Measurements from ENCODE around the gene NEUROD2.

DNA sequence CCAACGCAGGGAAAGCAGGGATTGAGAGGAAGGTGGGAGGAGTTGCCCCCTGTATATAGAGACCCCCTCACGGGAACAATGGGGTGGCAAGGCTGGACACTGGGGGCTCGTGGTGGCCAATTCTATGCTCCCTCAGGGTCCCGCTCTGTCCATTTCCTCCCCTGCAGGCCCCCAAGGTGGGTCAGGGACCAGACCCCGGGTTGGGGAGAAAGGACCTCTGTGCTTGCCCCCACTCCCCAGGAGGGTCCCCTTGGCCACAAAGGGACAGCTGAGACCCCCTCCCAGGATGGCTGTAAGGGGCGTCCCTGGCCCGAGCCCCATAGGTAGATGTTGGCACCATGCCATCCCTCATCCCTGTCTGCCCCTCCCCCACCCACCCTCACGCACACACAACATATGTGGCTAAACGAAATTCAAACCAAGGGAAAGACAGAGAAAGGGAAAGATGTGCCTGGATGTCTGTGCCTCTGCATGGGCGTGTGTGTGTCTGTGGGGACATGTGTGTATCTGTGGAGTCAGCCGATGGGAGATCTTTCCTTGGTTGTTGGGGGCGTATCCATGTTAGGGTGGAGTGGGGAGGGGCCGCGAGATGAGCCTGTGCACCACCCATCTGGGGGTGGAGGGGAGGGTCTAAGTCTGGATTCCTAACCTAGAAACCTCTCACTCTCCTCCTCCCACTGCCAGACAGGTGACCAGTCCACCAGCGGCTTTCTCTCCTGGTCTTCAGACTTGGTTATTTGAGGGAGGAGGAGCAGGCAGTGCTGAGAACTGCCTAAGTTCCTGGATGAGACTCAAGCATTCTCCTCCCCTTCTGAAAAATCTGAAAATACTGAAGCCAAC lies 642 bp upstream of the NEUROD2 start:
- TF ChIP-seq, protein P1, sequence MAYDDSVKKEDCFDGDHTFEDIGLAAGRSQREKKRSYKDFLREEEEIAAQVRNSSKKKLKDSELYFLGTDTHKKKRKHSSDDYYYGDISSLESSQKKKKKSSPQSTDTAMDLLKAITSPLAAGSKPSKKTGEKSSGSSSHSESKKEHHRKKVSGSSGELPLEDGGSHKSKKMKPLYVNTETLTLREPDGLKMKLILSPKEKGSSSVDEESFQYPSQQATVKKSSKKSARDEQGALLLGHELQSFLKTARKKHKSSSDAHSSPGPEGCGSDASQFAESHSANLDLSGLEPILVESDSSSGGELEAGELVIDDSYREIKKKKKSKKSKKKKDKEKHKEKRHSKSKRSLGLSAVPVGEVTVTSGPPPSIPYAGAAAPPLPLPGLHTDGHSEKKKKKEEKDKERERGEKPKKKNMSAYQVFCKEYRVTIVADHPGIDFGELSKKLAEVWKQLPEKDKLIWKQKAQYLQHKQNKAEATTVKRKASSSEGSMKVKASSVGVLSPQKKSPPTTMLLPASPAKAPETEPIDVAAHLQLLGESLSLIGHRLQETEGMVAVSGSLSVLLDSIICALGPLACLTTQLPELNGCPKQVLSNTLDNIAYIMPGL (CRISPR knock-in tag; IDR thresholded peaks at IDR 0.05; ENCODE audit: borderline replicate concordance), result no peak
- TF ChIP-seq EHMT2 (IDR thresholded peaks at IDR 0.05; ENCODE audit: low read depth) (no peak), CHD4 (IDR thresholded peaks at IDR 0.05; ENCODE audit: borderline replicate concordance) (no peak)
- TF ChIP-seq, protein P2, sequence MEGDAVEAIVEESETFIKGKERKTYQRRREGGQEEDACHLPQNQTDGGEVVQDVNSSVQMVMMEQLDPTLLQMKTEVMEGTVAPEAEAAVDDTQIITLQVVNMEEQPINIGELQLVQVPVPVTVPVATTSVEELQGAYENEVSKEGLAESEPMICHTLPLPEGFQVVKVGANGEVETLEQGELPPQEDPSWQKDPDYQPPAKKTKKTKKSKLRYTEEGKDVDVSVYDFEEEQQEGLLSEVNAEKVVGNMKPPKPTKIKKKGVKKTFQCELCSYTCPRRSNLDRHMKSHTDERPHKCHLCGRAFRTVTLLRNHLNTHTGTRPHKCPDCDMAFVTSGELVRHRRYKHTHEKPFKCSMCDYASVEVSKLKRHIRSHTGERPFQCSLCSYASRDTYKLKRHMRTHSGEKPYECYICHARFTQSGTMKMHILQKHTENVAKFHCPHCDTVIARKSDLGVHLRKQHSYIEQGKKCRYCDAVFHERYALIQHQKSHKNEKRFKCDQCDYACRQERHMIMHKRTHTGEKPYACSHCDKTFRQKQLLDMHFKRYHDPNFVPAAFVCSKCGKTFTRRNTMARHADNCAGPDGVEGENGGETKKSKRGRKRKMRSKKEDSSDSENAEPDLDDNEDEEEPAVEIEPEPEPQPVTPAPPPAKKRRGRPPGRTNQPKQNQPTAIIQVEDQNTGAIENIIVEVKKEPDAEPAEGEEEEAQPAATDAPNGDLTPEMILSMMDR (IDR thresholded peaks at IDR 0.05), result no peak
